RWPE2 (cell line): ENCODE data around the gene ZEB2.

ENCODE experiments used
- ATAC-seq: fragments of 200-7000 bp; cut with Tn5 transposase; 3 replicates; pipeline ENCODE4 v1.9.1; 2021; ENCODE audit warnings: low read depth
- DNase-seq: peaks from one replicate; pipeline ENCODE4 v3.0.0-alpha.2; 2020; ENCODE audit warnings: low spot score
- H3K27ac ChIP-seq: fragments of 450-650 bp; 2 replicates; pipeline ENCODE4 v1.5.1; 2017; ENCODE audit warnings: mild to moderate bottlenecking; ENCODE audit not compliant: poor library complexity, severe bottlenecking
- H3K27me3 ChIP-seq: fragments of 250-450 bp; sonication (Bioruptor Pico); 2 replicates; pipeline ENCODE4 v1.5.1; 2021; ENCODE audit warnings: mild to moderate bottlenecking, moderate library complexity; ENCODE audit not compliant: insufficient read depth, poor library complexity, severe bottlenecking
- H3K36me3 ChIP-seq: fragments of 250-450 bp; sonication (Bioruptor Pico); 2 replicates; pipeline ENCODE4 v1.5.1; 2020; ENCODE audit warnings: low read depth, mild to moderate bottlenecking, moderate library complexity
- H3K4me1 ChIP-seq: fragments of 250-450 bp; sonication (Bioruptor Pico); 2 replicates; pipeline ENCODE4 v1.5.1; 2021; ENCODE audit warnings: mild to moderate bottlenecking, moderate library complexity; ENCODE audit not compliant: insufficient read depth, poor library complexity, severe bottlenecking
- H3K4me3 ChIP-seq: fragments of 250-450 bp; sonication (Bioruptor Pico); 2 replicates; pipeline ENCODE4 v1.5.1; 2021; ENCODE audit warnings: mild to moderate bottlenecking, moderate library complexity; ENCODE audit not compliant: severe bottlenecking
- H3K9me3 ChIP-seq: fragments of 250-450 bp; sonication (Bioruptor Pico); 2 replicates; pipeline ENCODE4 v1.5.1; 2021; ENCODE audit warnings: mild to moderate bottlenecking, moderate library complexity; ENCODE audit not compliant: severe bottlenecking
- TF ChIP-seq, protein P1 (sequence below): fragments of 450-650 bp; IDR thresholded peaks from one replicate; pipeline ENCODE4 v1.5.1; 2017; ENCODE audit warnings: mild to moderate bottlenecking, moderate library complexity; ENCODE audit not compliant: poor library complexity, severe bottlenecking

The ZEB2 gene

DNA sequence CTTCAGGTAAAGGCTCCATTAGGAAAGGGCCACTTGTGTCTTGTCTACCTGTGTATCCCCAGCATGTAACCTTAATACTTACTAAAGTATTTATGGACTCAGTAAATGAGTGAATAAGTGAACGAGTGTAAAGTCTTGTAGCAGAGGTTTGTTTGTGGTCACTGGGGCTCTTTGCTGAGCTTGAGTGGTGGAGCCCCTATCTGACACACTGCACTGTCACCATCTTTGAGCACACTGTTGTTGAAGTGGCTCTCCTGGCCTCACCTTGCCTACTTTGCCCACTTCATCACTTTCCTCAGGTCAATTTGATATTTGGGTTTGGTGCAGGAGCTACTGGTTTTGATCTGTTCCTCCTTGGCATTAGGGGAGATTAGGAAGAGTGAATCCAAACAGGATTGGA lies 39.3 kb upstream of the ZEB2 start:
- H3K4me3 ChIP-seq = no peak overlapping the region
- no peak for ATAC-seq
- H3K9me3 ChIP-seq = no peaks in the 10 kb centered on the region

DNA sequence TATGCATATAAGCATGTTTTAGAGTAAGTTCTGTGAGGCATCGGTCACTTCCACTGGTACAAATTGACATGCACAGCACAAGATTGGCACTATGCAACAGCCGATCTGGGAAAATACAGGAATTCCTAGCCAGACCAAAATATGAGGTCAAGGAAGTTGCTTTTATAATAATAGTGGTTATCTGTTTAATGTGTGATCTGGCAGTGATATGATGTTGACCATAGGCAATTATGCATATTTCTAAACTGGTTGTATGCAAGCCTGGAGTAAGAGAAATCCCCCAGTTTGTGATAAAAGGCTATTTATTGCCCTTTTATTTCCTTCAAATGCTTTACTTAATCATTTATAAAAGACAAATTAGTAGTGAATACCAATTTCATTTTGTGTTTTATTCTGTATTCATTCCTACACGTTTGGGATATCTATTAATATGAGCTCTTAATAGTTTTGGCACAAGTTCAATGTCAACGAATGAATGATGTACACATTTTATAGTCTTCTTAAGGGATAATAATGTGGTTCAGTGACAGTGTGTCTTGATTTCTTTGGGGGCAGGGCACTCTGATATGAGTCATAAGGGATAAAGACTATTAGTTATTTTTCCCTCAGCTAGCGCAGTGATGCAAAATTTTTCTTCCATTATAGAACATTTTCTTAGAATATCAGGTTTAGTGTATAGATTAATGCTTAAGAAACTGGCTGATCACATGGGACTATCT lies 34.7 kb upstream of the ZEB2 start:
- ATAC-seq = no peak
- Histone ChIP-seq H3K9me3 (no peaks in the 10 kb centered on the region), H3K27me3 (no peaks in the 10 kb centered on the region), H3K4me1 (peaks cover 13% of the 10 kb centered on the region), H3K27ac (no peak overlapping the region), H3K36me3 (no peaks in the 10 kb centered on the region), H3K4me3 (no peak overlapping the region)
- TF ChIP-seq, protein P1, sequence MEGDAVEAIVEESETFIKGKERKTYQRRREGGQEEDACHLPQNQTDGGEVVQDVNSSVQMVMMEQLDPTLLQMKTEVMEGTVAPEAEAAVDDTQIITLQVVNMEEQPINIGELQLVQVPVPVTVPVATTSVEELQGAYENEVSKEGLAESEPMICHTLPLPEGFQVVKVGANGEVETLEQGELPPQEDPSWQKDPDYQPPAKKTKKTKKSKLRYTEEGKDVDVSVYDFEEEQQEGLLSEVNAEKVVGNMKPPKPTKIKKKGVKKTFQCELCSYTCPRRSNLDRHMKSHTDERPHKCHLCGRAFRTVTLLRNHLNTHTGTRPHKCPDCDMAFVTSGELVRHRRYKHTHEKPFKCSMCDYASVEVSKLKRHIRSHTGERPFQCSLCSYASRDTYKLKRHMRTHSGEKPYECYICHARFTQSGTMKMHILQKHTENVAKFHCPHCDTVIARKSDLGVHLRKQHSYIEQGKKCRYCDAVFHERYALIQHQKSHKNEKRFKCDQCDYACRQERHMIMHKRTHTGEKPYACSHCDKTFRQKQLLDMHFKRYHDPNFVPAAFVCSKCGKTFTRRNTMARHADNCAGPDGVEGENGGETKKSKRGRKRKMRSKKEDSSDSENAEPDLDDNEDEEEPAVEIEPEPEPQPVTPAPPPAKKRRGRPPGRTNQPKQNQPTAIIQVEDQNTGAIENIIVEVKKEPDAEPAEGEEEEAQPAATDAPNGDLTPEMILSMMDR = no peak
- no peak for DNase-seq

More for the DNA sequence above, 39.3 kb upstream of the ZEB2 start:
- H3K27me3 ChIP-seq = no peaks in the 10 kb centered on the region
- no peak overlapping the region for H3K27ac ChIP-seq
- no peaks in the 10 kb centered on the region for H3K36me3 ChIP-seq
- DNase-seq = no peak
- TF ChIP-seq, protein P1 = no peak
- H3K4me1 ChIP-seq = no peaks in the 10 kb centered on the region

DNA sequence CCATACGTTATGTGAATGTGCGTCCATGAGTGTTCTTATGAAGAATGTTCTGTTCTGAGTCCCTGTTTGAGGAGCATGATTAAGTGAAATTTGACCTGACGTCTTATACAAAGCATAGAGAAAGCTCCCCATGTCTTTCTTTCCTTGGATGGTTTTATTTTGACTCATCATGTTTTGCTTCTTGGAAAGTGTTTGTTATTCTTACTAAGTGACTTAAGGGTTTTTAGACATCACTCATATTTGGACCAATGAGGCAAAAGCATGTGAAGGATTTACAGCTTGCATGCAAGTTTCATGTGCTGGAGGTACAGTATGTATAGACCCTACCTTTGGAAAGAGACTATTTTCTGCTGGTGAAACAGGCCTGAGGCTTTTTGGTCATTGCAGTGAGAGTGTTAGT lies 33.5 kb upstream of the ZEB2 start:
- H3K4me3 ChIP-seq = no peak overlapping the region
- H3K4me1 ChIP-seq = peaks cover 13% of the 10 kb centered on the region
- TF ChIP-seq, protein P1 = no peak
- H3K27me3 ChIP-seq = no peaks in the 10 kb centered on the region
- peak overlapping the region; percentile 52 for H3K27ac ChIP-seq
- DNase-seq = no peak
- ATAC-seq = peak; percentile 98
- H3K9me3 ChIP-seq = no peaks in the 10 kb centered on the region
- H3K36me3 ChIP-seq = no peaks in the 10 kb centered on the region

DNA sequence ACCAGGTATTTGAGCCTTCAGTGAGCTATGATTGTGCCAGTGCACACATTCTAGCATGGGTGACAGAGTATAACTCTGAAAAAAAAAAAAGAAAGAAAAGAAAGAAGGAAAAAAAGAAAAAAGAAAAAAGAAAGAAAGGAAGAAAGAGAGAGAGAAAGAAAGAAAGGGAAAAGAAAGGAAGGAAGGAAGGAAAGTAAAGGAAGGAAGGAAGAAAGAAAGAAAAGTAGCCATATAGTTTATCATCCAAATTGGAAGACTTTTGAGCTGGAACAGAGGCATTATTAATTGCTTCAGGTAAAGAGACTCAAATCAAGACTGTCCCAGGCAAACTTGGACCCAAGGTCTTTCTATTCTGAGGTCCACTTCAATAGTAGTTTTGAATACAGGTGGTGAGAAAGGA lies 32.9 kb upstream of the ZEB2 start:
- Histone ChIP-seq H3K4me3 (no peak overlapping the region), H3K36me3 (no peaks in the 10 kb centered on the region), H3K9me3 (no peaks in the 10 kb centered on the region), H3K27ac (peak overlapping the region; percentile 52), H3K4me1 (peaks cover 13% of the 10 kb centered on the region), H3K27me3 (no peaks in the 10 kb centered on the region)
- TF ChIP-seq, protein P1 = no peak
- DNase-seq = no peak
- ATAC-seq = no peak

DNA sequence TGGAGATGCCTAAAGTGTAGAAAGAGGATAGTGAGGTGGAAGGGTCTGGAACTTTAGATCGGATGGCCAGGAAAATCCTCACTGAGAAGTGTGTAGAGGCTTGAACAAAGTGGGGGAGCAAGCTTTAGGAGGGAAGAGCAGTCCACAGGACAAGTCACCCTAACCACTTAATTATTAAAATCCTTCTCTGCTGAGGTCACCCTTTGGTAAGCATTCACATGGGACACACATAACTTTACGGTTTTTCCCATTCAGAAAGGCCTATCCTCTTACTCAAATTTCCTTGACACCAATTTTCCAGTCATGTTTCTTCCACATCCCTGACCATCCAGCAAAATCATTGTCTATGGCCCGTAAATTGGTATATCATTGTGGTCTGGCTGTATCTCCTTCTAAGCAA lies 31.0 kb upstream of the ZEB2 start:
- TF ChIP-seq, protein P1 = no peak
- H3K36me3 ChIP-seq = no peaks in the 10 kb centered on the region
- DNase-seq (no peak), ATAC-seq (no peak)
- H3K4me3 ChIP-seq = no peak overlapping the region
- peaks cover 13% of the 10 kb centered on the region for H3K4me1 ChIP-seq
- no peaks in the 10 kb centered on the region for H3K9me3 ChIP-seq
- H3K27me3 ChIP-seq = no peaks in the 10 kb centered on the region
- H3K27ac ChIP-seq = no peak overlapping the region
